Activated T-helper 1 cell treated with anti-CD3 and anti-CD28 coated beads, Interleukin-12 subunit alpha, Interleukin-12 subunit beta, Interleukin-2, Interleukin-4 antibody, amounts not matched to agents 30 ng/mL and 10 ng/mL and 1 ng/mL, durations not matched to agents 14 hours and 24 hours and 36 hours (primary cell): ENCODE data around the gene ARFGEF3. TPM values are rescaled to one million over a fixed set of nuclear protein-coding genes. Genes with fewer than 3 reads are reported as not detected.

Experiments
- DNase-seq: peaks from one replicate; pipeline ENCODE4 v3.0.0; 2021; ENCODE audit warnings: low spot score
- H3K27ac Mint-ChIP-seq: one replicate; pipeline ENCODE4 v1.8.0; 2021; ENCODE audit warnings: mild to moderate bottlenecking, mixed read lengths
- H3K27me3 Mint-ChIP-seq: one replicate; pipeline ENCODE4 v1.8.0; 2022; ENCODE audit warnings: mild to moderate bottlenecking, moderate library complexity, mixed read lengths; ENCODE audit not compliant: insufficient read depth
- H3K36me3 Mint-ChIP-seq: one replicate; pipeline ENCODE4 v1.8.0; 2021; ENCODE audit warnings: low read depth, mixed read lengths
- H3K4me1 Mint-ChIP-seq: one replicate; pipeline ENCODE4 v1.8.0; 2021; ENCODE audit warnings: low read depth, mixed read lengths
- H3K4me3 Mint-ChIP-seq: one replicate; pipeline ENCODE4 v1.8.0; 2021; ENCODE audit warnings: mild to moderate bottlenecking, moderate library complexity, mixed read lengths
- H3K9me3 Mint-ChIP-seq: one replicate; pipeline ENCODE4 v1.8.0; 2021; ENCODE audit warnings: mixed read lengths
- intact Hi-C: fragments of 100-400 bp; cut with micrococcal nuclease; formaldehyde crosslinking; loops from one replicate; pipeline ENCODE4 v1.15.1; 2024
- total RNA-seq: library from RNA; stranded (reverse); gene quantifications from 2 replicates; pipeline ENCODE4 v1.2.3, GENCODE V29; 2022

Gene ARFGEF3
- total RNA-seq, 1 donor from 2014 or later, result 0.29 TPM

- peaks cover 21% of the 10 kb centered on the region for H3K27me3 Mint-ChIP-seq
- H3K27ac Mint-ChIP-seq, result no peak overlapping the region
- H3K4me3 Mint-ChIP-seq, result no peak overlapping the region
- no peak for DNase-seq
- H3K9me3 Mint-ChIP-seq, result no peaks in the 10 kb centered on the region
- intact Hi-C loops, result no loop called here
- H3K4me1 Mint-ChIP-seq, result no peaks in the 10 kb centered on the region
- no peaks in the 10 kb centered on the region for H3K36me3 Mint-ChIP-seq
Measured at GRCh38 chr6:138145402-138145801, 16.3 kb upstream of the ARFGEF3 start.

- Mint-ChIP-seq H3K9me3 (no peaks in the 10 kb centered on the region), H3K27ac (no peak overlapping the region), H3K4me3 (no peak overlapping the region), H3K27me3 (peaks cover 21% of the 10 kb centered on the region), H3K36me3 (no peaks in the 10 kb centered on the region), H3K4me1 (no peaks in the 10 kb centered on the region)
- intact Hi-C loops, result no loop called here
- DNase-seq, result no peak
Measured at GRCh38 chr6:138146544-138146943, 15.2 kb upstream of the ARFGEF3 start.

GRCh38 chr6:138155443-138155842 is 6.3 kb upstream of the ARFGEF3 start:
- no peak for DNase-seq
- intact Hi-C loops, result no loop called here
- Mint-ChIP-seq H3K27me3 (peaks cover 42% of the 10 kb centered on the region), H3K4me1 (no peaks in the 10 kb centered on the region), H3K9me3 (peaks cover 7% of the 10 kb centered on the region), H3K4me3 (no peak overlapping the region), H3K27ac (no peak overlapping the region), H3K36me3 (no peaks in the 10 kb centered on the region)

- no peak overlapping the region for H3K27ac Mint-ChIP-seq
- H3K4me3 Mint-ChIP-seq, result no peak overlapping the region
- no peak for DNase-seq
- intact Hi-C loops, result no loop called here
- H3K4me1 Mint-ChIP-seq, result peaks cover 13% of the 10 kb centered on the region
- peaks cover 6% of the 10 kb centered on the region for H3K9me3 Mint-ChIP-seq
- H3K36me3 Mint-ChIP-seq, result no peaks in the 10 kb centered on the region
- peaks cover 56% of the 10 kb centered on the region for H3K27me3 Mint-ChIP-seq
Measured at GRCh38 chr6:138157986-138158638, 3.6 kb upstream of the ARFGEF3 start.

DNA sequence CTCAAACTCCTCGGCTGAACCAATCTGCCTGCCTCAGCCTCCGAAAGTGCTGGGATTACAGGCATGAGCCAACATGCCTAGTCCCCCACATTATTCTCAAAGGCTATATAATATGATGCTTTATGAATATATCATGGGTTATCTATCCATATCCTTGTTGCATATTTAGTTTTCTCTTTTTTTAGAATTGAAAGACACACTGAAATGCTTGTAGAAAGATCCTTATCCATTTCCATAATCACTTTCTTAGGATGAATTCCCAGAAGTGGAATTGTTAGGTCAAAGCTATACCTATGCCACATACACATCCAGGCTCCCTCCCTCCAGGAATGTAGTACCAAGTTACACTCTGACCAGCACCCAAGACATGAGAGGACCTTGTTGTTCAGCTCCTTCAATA is 2.5 kb upstream of the ARFGEF3 start:
- H3K27me3 Mint-ChIP-seq, result peaks cover 57% of the 10 kb centered on the region
- intact Hi-C loops, result no loop called here

DNA sequence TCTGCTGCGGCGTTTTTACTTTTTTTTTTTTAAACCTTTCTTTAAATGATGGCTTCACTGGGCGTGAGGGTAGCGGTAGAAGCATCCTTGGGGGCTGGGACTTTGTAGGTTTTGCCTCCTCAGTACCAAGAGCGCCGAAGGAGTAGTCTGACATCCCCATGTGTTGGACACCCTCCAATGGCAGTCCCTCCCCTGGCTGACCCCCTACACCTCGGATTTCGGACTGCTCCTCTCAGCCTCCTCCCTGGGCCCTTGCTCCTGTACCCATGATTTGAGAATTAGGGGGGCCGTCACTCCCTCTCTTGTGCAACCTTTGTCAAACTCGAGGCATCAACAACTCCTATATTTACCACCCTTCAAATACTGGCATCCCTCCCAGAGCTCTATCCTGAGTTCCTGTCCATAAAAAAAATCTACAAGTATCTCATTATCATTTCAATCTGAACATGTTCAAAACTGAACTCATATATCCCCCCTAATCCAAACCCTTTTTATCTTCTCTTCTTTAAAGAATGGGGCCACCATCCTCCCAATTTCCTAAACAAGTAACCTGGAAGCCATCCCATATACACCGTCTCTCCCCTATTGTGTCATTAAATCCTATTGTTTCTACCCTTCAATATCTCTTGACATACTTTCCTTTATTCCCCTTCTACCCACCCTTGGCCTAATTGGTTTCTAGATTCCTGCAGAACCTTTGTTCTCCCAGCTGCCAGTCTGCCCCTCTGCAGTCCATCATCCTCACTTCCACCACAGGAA is 1.2 kb upstream of the ARFGEF3 start:
- H3K36me3 Mint-ChIP-seq, result no peaks in the 10 kb centered on the region
- H3K4me1 Mint-ChIP-seq, result peaks cover 13% of the 10 kb centered on the region
- H3K9me3 Mint-ChIP-seq, result no peaks in the 10 kb centered on the region
- H3K27ac Mint-ChIP-seq, result no peak overlapping the region
- peak overlapping the region; percentile 63 for H3K4me3 Mint-ChIP-seq
- intact Hi-C loops, result loop anchor here (5.0 kb wide), 1 partner anchor 53 kb away; the partner anchor contains the start of gene PERP
- DNase-seq, result no peak
- peaks cover 56% of the 10 kb centered on the region for H3K27me3 Mint-ChIP-seq

More for the DNA sequence above, 2.5 kb upstream of the ARFGEF3 start:
- H3K4me3 Mint-ChIP-seq, result no peak overlapping the region
- peaks cover 13% of the 10 kb centered on the region for H3K4me1 Mint-ChIP-seq
- no peaks in the 10 kb centered on the region for H3K9me3 Mint-ChIP-seq
- no peak for DNase-seq
- H3K27ac Mint-ChIP-seq, result no peak overlapping the region
- no peaks in the 10 kb centered on the region for H3K36me3 Mint-ChIP-seq

DNA sequence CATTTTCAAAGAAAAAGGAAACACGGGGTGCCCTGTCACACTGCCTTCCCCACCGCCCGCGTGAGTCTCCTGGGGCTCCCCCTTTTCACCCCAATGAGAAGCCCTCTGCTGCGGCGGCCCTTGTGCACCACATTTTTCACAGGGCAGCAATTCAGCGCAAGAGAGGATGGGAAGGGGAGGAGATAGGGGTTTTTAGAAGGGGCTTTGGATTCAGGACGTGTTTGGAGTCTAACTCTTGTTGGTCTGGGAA is 726 bp upstream of the ARFGEF3 start:
- H3K4me3 Mint-ChIP-seq, result peak overlapping the region; percentile 63
- peaks cover 13% of the 10 kb centered on the region for H3K4me1 Mint-ChIP-seq
- no peak overlapping the region for H3K27ac Mint-ChIP-seq
- peaks cover 54% of the 10 kb centered on the region for H3K27me3 Mint-ChIP-seq
- no peaks in the 10 kb centered on the region for H3K36me3 Mint-ChIP-seq
- intact Hi-C loops, result loop anchor here (5.0 kb wide), 1 partner anchor 54 kb away; the partner anchor contains the start of gene PERP
- no peak for DNase-seq
- no peaks in the 10 kb centered on the region for H3K9me3 Mint-ChIP-seq

GRCh38 chr6:138162111-138162954 is 594 bp downstream of the ARFGEF3 start:
- peaks cover 13% of the 10 kb centered on the region for H3K4me1 Mint-ChIP-seq
- H3K27me3 Mint-ChIP-seq, result peaks cover 51% of the 10 kb centered on the region
- no peaks in the 10 kb centered on the region for H3K9me3 Mint-ChIP-seq
- H3K4me3 Mint-ChIP-seq, result peak overlapping the region; percentile 62
- no peak overlapping the region for H3K27ac Mint-ChIP-seq
- no peaks in the 10 kb centered on the region for H3K36me3 Mint-ChIP-seq
- no peak for DNase-seq
- intact Hi-C loops, result loop anchor here (5.0 kb wide), 1 partner anchor 55 kb away; the partner anchor contains the start of gene PERP

DNA sequence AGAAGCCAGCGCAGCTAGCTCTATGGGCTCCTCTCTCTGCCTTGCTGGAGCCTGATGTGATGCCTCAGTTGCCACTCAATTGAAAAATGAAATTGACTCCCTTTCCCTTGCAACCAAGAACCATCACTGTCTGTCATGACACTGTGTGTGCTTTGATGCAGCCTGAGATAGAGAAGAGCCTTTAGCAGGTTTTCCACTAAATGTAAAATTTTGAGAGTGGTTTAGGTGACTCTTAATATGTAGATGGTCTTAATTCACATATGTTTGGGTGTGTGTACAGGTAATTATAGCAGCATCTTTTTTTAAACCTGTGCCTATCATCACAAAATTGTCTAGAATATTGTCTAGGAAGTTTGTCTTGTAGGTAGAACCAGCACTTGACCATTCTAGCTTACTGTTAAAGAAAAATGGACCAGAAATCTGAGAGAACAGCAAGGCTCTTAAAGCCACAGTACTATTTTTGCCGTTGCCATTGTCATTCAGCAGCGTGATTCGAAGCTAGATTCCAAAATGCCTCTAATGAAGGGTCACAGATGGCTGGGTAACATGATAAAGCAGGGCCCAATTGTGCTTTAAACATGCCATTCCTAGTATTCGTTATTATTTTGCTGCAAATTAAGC is 1.3 kb downstream of the ARFGEF3 start:
- DNase-seq, result no peak
- Mint-ChIP-seq H3K4me1 (peaks cover 13% of the 10 kb centered on the region), H3K9me3 (no peaks in the 10 kb centered on the region), H3K27ac (no peak overlapping the region), H3K27me3 (peaks cover 51% of the 10 kb centered on the region), H3K36me3 (no peaks in the 10 kb centered on the region), H3K4me3 (peak overlapping the region; percentile 60)
- intact Hi-C loops, result loop anchor here (5.0 kb wide), 1 partner anchor 56 kb away; the partner anchor contains the start of gene PERP

GRCh38 chr6:138175596-138175995 is 13.9 kb downstream of the ARFGEF3 start:
- no peaks in the 10 kb centered on the region for H3K4me1 Mint-ChIP-seq
- H3K36me3 Mint-ChIP-seq, result no peaks in the 10 kb centered on the region
- DNase-seq, result no peak
- peaks cover 20% of the 10 kb centered on the region for H3K9me3 Mint-ChIP-seq
- intact Hi-C loops, result no loop called here
- H3K27ac Mint-ChIP-seq, result no peak overlapping the region
- no peak overlapping the region for H3K4me3 Mint-ChIP-seq
- H3K27me3 Mint-ChIP-seq, result peaks cover 10% of the 10 kb centered on the region

GRCh38 chr6:138176652-138177232 is 15.0 kb downstream of the ARFGEF3 start:
- intact Hi-C loops, result no loop called here
- Mint-ChIP-seq H3K4me3 (no peak overlapping the region), H3K9me3 (peaks cover 20% of the 10 kb centered on the region), H3K4me1 (no peaks in the 10 kb centered on the region), H3K27me3 (peaks cover 8% of the 10 kb centered on the region), H3K27ac (no peak overlapping the region), H3K36me3 (no peaks in the 10 kb centered on the region)
- no peak for DNase-seq

DNA sequence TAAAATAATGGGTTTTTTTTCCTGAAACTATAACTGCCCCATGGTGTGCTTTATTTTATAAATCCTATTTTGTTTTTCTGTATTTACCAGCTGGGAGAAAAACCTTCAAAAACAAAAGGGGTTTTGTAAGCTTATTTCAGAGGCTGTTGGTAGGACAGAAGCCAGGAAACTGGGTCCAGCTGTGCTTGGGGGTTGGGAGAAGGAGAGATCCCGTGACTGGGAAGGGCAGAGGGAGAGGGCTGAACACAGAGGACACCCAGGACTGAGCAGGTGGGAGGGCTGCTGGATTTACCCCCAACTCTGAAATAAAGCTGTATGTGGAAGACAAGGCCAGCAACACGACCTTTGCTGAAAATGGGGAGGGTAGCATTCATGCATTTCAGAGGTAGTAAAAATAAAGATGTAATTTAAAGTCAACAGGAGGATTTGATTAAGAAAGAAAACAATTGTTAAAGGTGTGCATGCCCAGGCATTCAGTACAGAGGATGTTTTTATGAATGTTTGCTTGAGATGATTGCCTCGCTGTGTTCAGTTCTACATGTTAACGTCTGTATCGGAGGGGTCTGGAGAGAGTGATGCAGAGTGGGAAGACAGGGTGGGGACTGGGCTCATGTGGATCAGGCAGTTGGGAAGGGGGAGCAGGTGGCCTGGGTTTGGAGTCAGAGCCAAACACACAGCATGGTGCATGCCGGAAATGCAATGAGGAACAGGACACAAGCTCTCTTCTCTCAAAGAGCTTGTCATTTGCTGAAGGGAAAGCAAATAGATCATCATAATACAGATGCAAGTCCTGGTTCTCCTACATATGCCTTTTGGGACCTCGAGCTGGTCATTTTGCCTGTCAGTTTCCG is 21.4 kb downstream of the ARFGEF3 start:
- Mint-ChIP-seq H3K27ac (no peak overlapping the region), H3K9me3 (peaks cover 5% of the 10 kb centered on the region), H3K4me1 (no peaks in the 10 kb centered on the region), H3K4me3 (no peak overlapping the region), H3K36me3 (no peaks in the 10 kb centered on the region), H3K27me3 (peaks cover 2% of the 10 kb centered on the region)
- intact Hi-C loops, result no loop called here
- no peak for DNase-seq
